ENCODE results near the gene CPB1.

CPB1 gene

DNA sequence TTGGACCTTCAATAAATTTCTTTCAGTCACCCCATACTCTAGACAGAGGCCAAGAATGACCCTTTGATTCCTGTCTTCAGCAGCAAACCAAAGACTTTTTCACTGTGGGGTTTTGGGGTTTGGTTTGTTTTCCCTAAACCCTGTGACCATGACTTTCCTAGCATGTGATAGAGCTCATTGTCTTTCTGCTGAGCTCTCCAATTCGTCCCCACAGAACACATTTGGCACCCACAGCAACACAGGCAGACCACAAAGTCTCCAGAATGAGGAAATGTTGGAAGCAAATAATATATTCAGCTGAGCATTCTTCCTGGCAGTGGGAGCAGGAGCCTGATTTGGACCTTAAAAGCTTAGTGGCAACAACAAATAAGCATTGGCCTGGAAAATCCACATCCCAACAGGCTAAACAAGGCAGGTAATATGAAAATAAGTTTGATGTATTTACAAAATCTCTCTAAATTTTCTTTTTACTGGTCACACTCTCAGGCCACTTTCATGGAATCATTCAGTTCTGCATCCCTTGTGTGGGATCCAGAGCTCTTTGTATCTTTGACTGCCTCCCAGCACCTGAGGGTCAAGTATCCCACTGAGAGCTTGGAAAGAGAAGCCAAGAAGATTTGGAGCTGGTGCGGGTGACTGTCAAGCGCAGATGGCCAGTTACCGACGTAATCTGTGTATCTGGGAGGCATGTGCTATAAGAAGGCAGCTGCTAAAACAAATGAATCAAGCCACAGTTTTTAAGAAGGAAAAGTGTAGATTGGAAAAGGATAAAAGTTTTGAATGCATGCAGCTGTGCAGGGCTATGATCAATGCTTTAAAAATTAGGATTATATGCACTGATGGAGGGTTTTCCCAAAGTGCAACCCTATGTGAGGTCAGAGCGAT is 36.5 kb upstream of the CPB1 start:
- no peak for DNase-seq
- no peak overlapping the region for H3K4me3 ChIP-seq (ENCODE audit: low read depth, low read length)
- H3K27me3 ChIP-seq (replicated peaks), result no peaks in the 10 kb centered on the region
- no peaks in the 10 kb centered on the region for H3K36me3 ChIP-seq (replicated peaks)
- in situ Hi-C loops (cut with HindIII; ENCODE audit: low pct_ligation_motif_present, low sequenced_read_pairs), result no loop called here
- no peak overlapping the region for H3K27ac ChIP-seq
- TF ChIP-seq, protein P1, sequence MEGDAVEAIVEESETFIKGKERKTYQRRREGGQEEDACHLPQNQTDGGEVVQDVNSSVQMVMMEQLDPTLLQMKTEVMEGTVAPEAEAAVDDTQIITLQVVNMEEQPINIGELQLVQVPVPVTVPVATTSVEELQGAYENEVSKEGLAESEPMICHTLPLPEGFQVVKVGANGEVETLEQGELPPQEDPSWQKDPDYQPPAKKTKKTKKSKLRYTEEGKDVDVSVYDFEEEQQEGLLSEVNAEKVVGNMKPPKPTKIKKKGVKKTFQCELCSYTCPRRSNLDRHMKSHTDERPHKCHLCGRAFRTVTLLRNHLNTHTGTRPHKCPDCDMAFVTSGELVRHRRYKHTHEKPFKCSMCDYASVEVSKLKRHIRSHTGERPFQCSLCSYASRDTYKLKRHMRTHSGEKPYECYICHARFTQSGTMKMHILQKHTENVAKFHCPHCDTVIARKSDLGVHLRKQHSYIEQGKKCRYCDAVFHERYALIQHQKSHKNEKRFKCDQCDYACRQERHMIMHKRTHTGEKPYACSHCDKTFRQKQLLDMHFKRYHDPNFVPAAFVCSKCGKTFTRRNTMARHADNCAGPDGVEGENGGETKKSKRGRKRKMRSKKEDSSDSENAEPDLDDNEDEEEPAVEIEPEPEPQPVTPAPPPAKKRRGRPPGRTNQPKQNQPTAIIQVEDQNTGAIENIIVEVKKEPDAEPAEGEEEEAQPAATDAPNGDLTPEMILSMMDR (IDR thresholded peaks at IDR 0.05; ENCODE audit: low read depth, low read length, missing control alignments), result no peak

DNA sequence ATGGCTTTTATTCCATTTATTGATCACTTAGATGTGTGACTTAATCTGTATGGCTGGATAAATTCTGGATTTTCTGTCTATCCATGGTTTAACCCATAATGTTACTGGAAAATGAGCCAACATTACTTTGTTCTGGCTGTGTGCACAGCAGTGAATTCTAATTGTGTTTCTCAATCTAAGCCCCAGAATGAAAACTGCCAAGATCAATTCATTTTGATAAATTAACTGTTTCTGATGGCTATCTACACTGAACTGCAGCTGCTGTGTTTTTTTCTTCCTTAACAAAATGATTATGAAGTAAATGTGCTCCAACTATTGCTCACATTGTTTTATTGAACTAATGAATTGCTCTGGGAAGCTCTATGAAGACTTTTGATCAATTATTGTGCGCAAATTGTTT is 35.7 kb upstream of the CPB1 start:
- no peak overlapping the region for H3K27ac ChIP-seq
- H3K27me3 ChIP-seq (replicated peaks), result no peaks in the 10 kb centered on the region
- H3K4me3 ChIP-seq (ENCODE audit: low read depth, low read length), result no peak overlapping the region
- in situ Hi-C loops (cut with HindIII; ENCODE audit: low pct_ligation_motif_present, low sequenced_read_pairs), result no loop called here
- DNase-seq, result no peak
- TF ChIP-seq, protein P1 (IDR thresholded peaks at IDR 0.05; ENCODE audit: low read depth, low read length, missing control alignments), result no peak
- no peaks in the 10 kb centered on the region for H3K36me3 ChIP-seq (replicated peaks)

DNA sequence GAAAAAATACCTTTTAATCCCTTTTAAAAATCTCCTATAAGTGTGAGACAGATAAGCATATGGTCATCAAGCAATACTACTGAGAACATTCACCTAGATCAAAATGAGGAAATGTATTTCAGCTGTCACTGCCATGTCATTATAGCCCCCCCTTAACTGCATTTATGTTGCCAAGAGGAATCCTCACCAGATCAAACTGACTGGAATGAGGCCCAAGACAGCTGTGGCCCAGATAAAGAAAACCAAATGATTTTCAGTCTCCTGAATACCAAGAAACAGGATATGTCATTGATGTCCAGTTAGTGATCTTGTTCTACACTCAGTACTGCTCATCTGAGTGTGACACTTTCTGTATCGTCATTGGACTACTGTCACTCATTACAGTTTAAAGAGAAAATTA is 35.1 kb upstream of the CPB1 start:
- Histone ChIP-seq H3K4me3 (ENCODE audit: low read depth, low read length) (no peak overlapping the region), H3K27ac (no peak overlapping the region), H3K36me3 (replicated peaks) (no peaks in the 10 kb centered on the region), H3K27me3 (replicated peaks) (no peaks in the 10 kb centered on the region)
- in situ Hi-C loops (cut with HindIII; ENCODE audit: low pct_ligation_motif_present, low sequenced_read_pairs), result no loop called here
- DNase-seq, result no peak
- TF ChIP-seq, protein P1 (IDR thresholded peaks at IDR 0.05; ENCODE audit: low read depth, low read length, missing control alignments), result no peak

DNA sequence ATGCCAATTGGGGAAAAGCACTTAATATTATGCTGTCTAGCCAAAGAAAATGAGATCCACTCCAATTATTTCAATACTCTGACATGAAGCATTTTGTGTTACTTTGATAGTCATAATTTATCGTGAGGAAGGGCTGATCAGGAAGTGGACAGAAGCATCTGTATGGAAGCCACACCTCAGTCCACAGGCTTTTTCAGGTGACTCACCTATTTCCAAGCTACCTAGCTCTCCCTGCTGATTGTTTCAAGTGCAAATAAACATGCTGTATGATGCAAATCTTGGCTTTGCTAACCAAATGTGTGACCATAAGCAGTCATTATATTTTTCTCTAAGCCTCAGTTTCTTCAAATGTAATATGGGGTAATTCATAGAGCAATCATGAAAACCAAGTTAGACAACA is 30.8 kb upstream of the CPB1 start:
- H3K36me3 ChIP-seq (replicated peaks), result no peaks in the 10 kb centered on the region
- H3K27me3 ChIP-seq (replicated peaks), result no peaks in the 10 kb centered on the region
- no peak overlapping the region for H3K4me3 ChIP-seq (ENCODE audit: low read depth, low read length)
- in situ Hi-C loops (cut with HindIII; ENCODE audit: low pct_ligation_motif_present, low sequenced_read_pairs), result no loop called here
- TF ChIP-seq, protein P1 (IDR thresholded peaks at IDR 0.05; ENCODE audit: low read depth, low read length, missing control alignments), result no peak
- no peak for DNase-seq
- H3K27ac ChIP-seq, result no peak overlapping the region

DNA sequence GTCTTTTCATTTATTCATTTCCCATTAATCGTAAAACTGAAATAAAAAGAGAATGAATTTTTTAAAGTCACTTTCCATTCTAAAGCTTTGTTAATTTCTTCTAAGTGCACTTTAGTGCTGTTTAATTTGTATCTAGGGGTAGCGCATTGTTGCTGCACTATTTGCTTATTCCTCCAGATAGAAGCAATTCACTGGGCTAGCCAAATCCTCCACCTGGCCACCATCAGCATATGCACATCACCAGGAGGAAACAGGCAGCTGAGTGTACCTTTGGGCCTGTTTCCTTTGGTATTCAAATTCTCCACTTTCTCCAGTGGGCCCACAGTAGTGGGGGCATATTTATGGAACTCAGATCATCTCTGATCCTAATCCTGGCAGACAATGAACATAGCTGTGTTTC is 29.8 kb upstream of the CPB1 start:
- H3K27me3 ChIP-seq (replicated peaks), result no peaks in the 10 kb centered on the region
- DNase-seq, result no peak
- in situ Hi-C loops (cut with HindIII; ENCODE audit: low pct_ligation_motif_present, low sequenced_read_pairs), result no loop called here
- TF ChIP-seq, protein P1 (IDR thresholded peaks at IDR 0.05; ENCODE audit: low read depth, low read length, missing control alignments), result no peak
- no peak overlapping the region for H3K4me3 ChIP-seq (ENCODE audit: low read depth, low read length)
- no peaks in the 10 kb centered on the region for H3K36me3 ChIP-seq (replicated peaks)
- H3K27ac ChIP-seq, result no peak overlapping the region

DNA sequence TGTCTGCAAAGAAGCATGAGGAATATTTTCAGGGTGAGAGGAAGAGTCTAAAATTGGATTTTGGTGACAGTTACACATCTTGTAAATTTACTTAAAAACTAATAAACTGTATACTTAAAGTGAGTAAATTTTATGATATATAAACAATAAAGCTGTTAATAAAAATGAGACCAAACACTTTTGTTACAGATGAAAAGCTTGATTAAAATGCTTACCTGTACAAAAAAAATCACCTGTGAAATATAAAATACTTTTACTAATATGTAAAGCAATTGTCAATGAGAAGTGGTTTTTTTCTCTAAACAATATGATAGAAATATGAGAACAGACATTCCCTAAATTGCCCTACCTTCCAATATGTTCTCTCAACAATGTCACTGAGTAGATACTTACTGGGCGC is 27.2 kb upstream of the CPB1 start:
- in situ Hi-C loops (cut with HindIII; ENCODE audit: low pct_ligation_motif_present, low sequenced_read_pairs), result no loop called here
- Histone ChIP-seq H3K27me3 (replicated peaks) (no peaks in the 10 kb centered on the region), H3K27ac (no peak overlapping the region), H3K36me3 (replicated peaks) (no peaks in the 10 kb centered on the region), H3K4me3 (ENCODE audit: low read depth, low read length) (no peak overlapping the region)
- no peak for DNase-seq
- TF ChIP-seq, protein P1 (IDR thresholded peaks at IDR 0.05; ENCODE audit: low read depth, low read length, missing control alignments), result no peak

Data from brain microvascular endothelial cell (primary cell).